ENCODE results near the gene ELP2. TPM values are rescaled to one million over a fixed set of nuclear protein-coding genes. Genes with fewer than 3 reads are reported as not detected.

Gene ELP2
- total RNA-seq, 4 donors from 2014 or later = 46.1 to 82.4 (median 67.4) TPM

DNA sequence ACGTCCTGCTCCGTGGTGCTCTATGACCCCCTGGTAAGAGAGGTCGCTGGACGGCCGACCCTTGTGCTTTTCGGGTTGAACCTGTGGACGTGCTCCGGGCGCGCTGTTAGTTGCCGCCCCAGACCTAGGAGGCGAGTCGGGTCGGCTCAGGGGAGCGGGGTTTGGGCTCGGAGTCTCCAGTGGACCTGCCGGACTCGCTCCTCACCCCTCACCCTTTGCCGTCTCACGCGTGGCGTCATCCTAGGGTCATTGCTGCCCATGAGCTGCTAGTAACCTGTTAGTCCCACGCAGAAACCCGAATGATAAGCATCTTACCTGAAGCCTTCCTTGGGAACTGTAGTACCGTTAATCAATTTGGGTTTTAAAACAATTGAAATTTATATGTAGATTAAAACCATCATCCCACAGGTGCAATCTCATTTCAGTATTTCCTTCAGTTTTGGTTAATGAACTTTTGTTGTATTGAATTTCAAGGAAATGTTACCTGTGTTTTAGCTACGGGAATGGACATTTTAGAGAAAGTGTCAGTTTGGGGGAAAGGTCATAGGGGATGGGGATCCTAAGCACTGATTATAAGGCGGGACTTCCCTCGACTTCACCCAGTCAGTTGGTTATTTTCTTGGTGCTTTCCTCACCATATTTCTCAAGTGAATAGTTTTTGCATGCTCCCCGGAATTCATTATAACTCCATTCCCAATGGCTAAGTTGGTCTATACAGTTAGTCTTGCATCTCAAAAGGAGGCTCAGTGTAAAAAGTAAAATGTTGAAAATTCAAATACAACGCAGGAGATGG lies 536 bp downstream of the ELP2 start:
- WGBS, 2 donors = 4 to 6% methylated on average over 13 to 30 of the region's 30 CpGs
- no peak for DNase-seq (ENCODE audit: low spot score in 2 of 2)
- TF ChIP-seq EP300 (IDR thresholded peaks at IDR 0.05) = no peak
- TF ChIP-seq, protein P1, sequence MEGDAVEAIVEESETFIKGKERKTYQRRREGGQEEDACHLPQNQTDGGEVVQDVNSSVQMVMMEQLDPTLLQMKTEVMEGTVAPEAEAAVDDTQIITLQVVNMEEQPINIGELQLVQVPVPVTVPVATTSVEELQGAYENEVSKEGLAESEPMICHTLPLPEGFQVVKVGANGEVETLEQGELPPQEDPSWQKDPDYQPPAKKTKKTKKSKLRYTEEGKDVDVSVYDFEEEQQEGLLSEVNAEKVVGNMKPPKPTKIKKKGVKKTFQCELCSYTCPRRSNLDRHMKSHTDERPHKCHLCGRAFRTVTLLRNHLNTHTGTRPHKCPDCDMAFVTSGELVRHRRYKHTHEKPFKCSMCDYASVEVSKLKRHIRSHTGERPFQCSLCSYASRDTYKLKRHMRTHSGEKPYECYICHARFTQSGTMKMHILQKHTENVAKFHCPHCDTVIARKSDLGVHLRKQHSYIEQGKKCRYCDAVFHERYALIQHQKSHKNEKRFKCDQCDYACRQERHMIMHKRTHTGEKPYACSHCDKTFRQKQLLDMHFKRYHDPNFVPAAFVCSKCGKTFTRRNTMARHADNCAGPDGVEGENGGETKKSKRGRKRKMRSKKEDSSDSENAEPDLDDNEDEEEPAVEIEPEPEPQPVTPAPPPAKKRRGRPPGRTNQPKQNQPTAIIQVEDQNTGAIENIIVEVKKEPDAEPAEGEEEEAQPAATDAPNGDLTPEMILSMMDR (IDR thresholded peaks at IDR 0.05) = no peak
- no peak for TF ChIP-seq POLR2A (IDR thresholded peaks at IDR 0.05)
- Histone ChIP-seq H3K4me1 (peaks cover 0 to 56% (median 18%) of the 10 kb centered on the region in 4 donors), H3K27me3 (no peaks in the 10 kb centered on the region), H3K4me3 (peak overlapping the region; percentile 84 to 98 (median 88)), H3K9me3 (no peaks in the 10 kb centered on the region), H3K36me3 (no peaks in the 10 kb centered on the region), H3K27ac (peak overlapping the region; percentile 94 to 100 (median 97))

DNA sequence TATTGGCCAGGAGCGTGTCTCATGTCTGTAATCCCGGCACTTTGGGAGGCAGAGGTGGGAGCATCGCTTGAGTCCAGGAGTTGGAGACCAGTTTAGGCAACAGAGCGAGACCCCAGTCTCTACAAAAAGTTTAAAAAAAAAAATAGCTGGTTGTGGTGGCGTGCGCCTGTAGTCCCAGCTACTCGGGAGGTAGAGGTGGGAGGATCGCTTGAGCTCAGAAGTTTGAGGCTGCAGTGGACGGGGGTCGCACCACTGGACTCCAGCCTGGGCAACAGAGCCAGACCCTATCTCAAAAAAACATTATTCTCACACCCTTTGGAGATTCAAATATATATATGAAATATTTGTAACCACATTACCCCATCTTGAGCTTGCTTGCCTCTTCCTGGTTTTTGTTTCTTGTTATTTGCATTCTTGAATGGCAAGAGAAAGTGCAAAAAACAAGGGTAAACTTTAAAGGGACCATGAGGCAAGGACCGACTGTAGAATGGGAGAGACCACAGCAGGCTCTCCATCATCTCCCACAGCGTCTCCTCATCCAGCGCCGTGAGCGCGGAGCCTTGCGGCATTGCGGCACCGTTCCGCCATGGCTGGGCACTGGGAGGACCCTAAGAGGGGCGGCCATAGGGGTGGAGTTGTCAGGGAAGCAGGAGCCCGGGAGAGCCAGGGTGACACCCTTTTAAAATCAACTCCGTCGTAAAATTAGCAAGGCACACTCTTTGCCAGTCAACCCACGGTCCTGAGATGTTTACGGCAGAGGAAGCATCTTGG lies 1.4 kb downstream of the ELP2 start:
- 86 to 92% methylated on average over 26 of the region's 26 CpGs for WGBS, 2 donors
- Histone ChIP-seq H3K4me3 (peak overlapping the region; percentile 84 to 98 (median 88)), H3K4me1 (peaks cover 0 to 54% (median 18%) of the 10 kb centered on the region in 4 donors), H3K27ac (peak overlapping the region in 1 of 4 donors; percentile 95), H3K9me3 (no peaks in the 10 kb centered on the region), H3K27me3 (no peaks in the 10 kb centered on the region), H3K36me3 (peaks cover 0 to 1% (median 0%) of the 10 kb centered on the region in 3 donors)
- no peak for DNase-seq (ENCODE audit: low spot score in 2 of 2)
- no peak for TF ChIP-seq EP300 (IDR thresholded peaks at IDR 0.05)

DNA sequence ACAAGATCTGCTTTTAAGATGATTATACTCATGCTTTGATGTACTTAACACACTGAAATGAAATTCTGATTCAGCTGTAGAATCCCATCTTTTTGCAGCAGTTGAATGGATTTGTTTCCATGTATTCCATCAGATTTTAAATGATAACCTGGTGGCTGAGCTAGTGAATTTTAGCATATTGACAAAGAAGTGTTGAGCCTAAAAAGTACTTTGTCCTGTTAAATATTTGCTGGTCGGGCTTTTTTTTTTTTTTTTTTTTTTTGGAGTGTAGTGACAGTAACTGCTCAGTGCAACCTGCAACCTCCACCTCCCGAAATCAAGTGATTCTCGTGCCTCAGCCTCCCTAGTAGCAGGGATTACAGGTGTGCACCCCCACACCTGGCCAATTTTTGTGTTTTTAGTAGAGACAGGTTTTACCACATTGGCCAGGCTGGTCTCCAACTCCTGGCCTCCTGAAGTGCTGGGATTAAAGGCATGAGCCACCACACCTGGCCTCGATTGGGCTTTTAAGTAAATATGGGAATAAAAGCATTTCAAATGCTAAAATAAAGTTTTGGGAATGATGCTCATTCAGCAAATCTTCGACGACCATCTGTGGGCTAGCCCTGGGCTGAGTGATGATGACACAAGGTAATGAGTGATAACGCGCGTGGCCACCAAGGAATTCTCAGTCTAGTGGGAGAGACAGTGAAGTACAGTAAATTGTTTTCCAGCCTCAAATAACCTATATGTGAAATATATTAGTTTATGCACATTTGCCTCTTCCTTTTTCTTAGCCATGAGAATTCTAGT lies 2.2 kb downstream of the ELP2 start:
- WGBS, 2 donors = 89 to 92% methylated on average over 9 of the region's 9 CpGs
- no peaks in the 10 kb centered on the region for H3K9me3 ChIP-seq
- TF ChIP-seq, protein P1 (IDR thresholded peaks at IDR 0.05) = no peak
- no peak for TF ChIP-seq EP300 (IDR thresholded peaks at IDR 0.05)
- no peak for TF ChIP-seq POLR2A (IDR thresholded peaks at IDR 0.05)
- DNase-seq (ENCODE audit: low spot score in 2 of 2) = no peak
- H3K27ac ChIP-seq = no peak overlapping the region
- H3K4me1 ChIP-seq = peaks cover 0 to 48% (median 18%) of the 10 kb centered on the region in 4 donors
- peak overlapping the region in 2 of 4 donors; percentile 84 to 91 for H3K4me3 ChIP-seq
- H3K27me3 ChIP-seq = no peaks in the 10 kb centered on the region
- H3K36me3 ChIP-seq = peaks cover 0 to 9% (median 0%) of the 10 kb centered on the region in 3 donors

DNA sequence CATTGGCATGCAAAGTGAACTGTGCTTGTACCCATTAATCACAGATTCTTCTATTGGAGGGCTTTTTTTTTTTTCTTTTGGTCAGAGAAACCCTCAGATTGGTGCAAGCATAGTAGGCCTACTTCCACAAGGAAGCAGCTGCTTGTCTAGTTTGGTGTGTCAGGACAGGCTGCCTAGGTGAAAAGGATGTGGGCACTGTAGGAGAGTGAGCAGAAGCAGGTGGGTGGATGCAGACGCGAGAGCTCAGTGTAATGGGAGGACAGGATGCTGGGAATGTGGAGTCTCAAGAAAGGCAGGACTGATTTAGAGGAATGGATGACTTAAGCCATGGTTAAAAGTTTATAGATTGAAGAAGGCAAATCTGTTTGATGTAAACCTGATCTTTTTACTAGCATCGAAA lies 3.1 kb downstream of the ELP2 start:
- H3K36me3 ChIP-seq = peaks cover 0 to 17% (median 0%) of the 10 kb centered on the region in 3 donors
- H3K4me3 ChIP-seq = no peak overlapping the region
- H3K9me3 ChIP-seq = no peaks in the 10 kb centered on the region
- TF ChIP-seq POLR2A (IDR thresholded peaks at IDR 0.05) (no peak), EP300 (IDR thresholded peaks at IDR 0.05) (no peak)
- TF ChIP-seq, protein P1 (IDR thresholded peaks at IDR 0.05) = no peak
- no peak for DNase-seq (ENCODE audit: low spot score in 2 of 2)
- peaks cover 0 to 39% (median 17%) of the 10 kb centered on the region in 4 donors for H3K4me1 ChIP-seq
- 76 to 79% methylated on average over 3 of the region's 3 CpGs for WGBS, 2 donors
- H3K27me3 ChIP-seq = no peaks in the 10 kb centered on the region
- no peak overlapping the region for H3K27ac ChIP-seq

DNA sequence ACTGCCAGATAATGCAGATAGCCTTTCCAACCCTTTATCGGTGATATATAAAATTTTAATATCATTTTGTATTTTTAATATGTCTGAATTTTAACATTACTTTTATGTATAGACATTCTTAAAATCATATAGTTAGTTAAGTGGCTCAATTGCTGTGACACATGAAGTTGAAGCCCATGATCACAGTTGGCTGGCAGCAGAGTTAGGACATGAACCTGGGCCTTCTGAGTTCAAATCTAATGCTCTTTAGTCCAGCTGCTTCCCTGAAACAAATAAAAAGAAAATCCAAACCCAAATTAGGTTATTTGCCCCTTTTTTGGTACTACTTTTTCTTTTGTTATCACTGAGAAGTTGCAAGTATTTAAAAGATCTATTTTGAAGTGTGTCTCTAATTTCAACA lies 5.6 kb downstream of the ELP2 start:
- WGBS, 2 donors = 95 to 100% methylated on average over 1 of the region's 1 CpG
- H3K36me3 ChIP-seq = peaks cover 2 to 42% (median 4%) of the 10 kb centered on the region in 3 donors
- DNase-seq (ENCODE audit: low spot score in 2 of 2) = no peak
- H3K27me3 ChIP-seq = no peaks in the 10 kb centered on the region
- H3K27ac ChIP-seq = no peak overlapping the region
- TF ChIP-seq, protein P1 (IDR thresholded peaks at IDR 0.05) = no peak
- TF ChIP-seq POLR2A (IDR thresholded peaks at IDR 0.05) (no peak), EP300 (IDR thresholded peaks at IDR 0.05) (no peak)
- no peaks in the 10 kb centered on the region for H3K9me3 ChIP-seq
- no peak overlapping the region for H3K4me3 ChIP-seq
- peaks cover 0 to 32% (median 11%) of the 10 kb centered on the region in 4 donors for H3K4me1 ChIP-seq
